Right lung (tissue), 5 donors: Measurements from ENCODE around the gene ATG16L1. TPM values are rescaled to one million over a fixed set of nuclear protein-coding genes. Genes with fewer than 3 reads are reported as not detected.

Experiments used
- DNase-seq, 2 donors: peaks; one replicate each; pipeline ENCODE4 v3.0.0-alpha.2; 2013
- polyA plus RNA-seq, 5 donors: library from polyadenylated mRNA; unstranded; fragments of 120-200 nt; gene quantifications; one replicate each; pipeline versions ENCODE4 v1.2.1 to v1.2.3, GENCODE V29; 2013; ENCODE audit warnings: inconsistent platforms in 1 of 5, low replicate concordance in 1 of 5; ENCODE audit not compliant: insufficient read length in 5 of 5, insufficient read depth in 1 of 5

The ATG16L1 gene
- polyA plus RNA-seq, 5 donors = 19.1 to 26.5 (median 21.5) TPM

DNA sequence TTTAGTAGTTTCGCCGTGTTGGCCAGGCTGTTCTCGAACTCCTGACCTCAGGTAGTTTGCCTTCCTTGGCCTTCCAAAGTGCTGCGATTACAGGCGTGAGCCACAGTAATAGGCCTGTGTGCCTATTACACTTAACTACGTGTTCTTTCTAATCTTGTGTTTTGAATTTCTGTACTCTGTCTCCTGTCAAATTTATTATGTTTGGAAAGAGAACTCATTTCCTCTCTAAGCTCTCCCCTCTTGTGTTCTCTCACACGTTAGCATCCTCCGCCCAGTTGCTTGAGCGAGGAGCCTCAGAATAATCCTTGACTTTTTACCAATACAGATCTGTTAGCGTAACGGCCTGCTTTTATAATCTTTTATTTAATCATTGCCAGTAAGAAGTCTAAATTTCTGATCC is 3.7 kb downstream of the ATG16L1 start:
- no peak for DNase-seq

GRCh38 chr2:233256048-233256447 is 4.6 kb downstream of the ATG16L1 start:
- no peak for DNase-seq

- DNase-seq = no peak
Observed at GRCh38 chr2:233258211-233258610, 6.7 kb downstream of the ATG16L1 start.

DNA sequence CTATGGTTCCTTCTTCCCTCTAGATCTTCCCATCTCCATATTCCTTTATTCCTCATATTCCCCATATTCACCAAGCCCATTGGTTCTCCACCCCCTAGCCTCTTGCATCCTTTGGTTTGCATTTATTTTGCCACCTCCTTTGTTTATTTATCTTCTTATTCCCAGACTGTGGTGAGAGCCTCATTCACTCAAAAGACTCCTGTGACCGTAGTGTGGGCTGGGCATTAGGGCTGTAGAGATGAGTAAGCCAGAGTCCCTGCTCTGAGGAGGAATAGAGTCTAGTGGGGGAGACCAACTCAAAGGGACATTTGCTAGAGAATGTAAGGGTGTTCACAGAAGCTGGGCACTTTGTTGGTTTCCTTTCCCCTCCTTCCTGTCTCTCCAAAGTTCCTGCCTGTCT is 8.3 kb downstream of the ATG16L1 start:
- no peak for DNase-seq

DNA sequence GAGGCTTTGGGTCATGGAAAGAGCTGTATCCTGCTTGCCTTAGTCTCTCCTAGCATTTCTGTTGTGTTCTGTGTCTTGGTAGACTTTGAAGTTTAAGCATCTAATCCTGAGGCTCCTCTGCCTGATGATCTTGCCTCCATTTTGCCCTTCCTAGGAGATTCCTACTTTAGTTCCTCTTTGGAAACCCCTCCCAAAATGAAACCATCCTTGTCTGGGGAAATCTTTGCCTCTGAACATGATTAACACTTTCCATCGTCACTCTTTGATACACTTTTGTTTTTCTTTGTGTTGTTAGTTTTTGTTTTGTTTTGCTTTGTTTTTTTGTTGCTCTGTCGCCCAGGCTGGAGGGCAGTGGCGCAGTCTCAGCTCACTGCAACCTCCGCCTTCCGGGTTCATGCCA is 9.2 kb downstream of the ATG16L1 start:
- DNase-seq = no peak

DNA sequence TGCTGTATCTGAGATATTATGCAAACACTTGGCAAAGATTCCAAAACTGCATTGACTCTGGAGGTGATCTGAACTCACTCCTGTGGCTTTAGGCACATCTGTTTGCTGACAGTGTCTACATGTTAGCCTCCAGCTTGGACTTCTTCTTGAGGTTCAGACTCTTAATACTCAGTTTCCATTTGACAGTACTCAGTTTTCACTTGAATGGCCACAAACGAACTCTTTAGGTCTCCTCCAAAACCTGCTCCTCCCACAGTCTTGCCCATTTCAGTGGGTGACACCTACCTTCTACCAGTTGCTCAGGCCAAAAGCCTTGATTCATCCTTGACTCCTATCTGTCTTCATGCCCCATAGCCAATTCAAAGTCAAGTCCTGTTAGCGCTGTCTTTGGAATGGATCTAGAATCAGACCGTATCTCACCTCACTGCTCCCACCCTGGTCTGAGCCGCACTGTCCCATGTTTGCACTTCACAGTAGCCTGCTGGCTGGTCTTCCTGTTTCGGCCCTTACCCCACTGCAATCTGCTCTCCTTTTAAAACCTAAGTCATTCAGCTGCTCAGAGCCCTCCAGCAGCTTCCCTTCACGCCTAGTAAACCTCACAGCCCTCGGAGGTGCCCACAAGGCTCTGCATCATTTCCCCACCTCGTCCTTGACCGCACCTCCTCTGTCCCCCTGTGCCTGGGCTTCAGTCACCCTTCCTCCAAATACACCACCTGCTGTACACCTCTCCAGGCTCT is 10.5 kb downstream of the ATG16L1 start:
- no peak for DNase-seq

DNA sequence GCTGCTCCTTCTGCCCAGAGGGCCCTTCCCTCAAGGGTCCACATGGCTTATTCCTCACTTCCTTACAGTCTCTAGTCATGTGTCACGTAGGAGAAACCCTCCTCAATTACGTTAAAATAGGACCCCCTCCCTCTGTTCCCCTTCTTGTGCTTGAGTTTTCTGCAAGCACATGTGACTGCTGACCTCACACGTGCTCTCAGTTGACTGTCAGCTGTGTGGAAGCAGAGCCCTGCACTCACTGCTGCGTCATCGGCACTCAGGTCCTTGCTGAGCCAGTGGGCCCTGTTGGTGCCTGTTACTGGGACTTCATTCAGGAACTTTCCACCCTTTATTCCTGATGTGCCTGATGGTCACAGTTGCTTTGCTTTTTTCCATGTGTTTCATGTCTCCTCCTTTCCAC is 11.1 kb downstream of the ATG16L1 start:
- no peak for DNase-seq

DNA sequence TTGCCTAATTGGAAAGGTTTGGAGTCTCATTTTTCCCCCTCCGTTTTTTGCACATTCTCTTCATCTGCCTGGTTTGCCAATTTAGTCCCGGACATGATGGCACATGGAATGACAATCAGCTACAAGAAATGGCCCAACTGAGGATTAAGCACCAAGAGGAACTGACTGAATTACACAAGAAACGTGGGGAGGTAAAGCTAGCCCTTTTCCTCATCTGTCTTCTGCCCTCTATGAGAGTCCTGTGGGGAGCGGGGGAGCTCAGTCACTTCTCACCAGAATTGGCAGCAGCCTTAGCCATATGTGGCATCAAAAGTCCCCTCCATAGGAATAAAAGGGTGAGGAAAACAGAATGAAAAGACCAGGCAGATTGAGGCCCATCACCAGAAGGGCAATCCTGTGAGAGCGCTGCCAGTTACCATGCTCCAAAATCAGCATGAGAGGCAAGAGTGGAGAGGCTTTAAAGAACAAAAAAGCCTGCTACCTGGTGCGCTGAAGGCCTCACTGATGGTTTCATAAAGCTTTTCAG is 11.6 kb downstream of the ATG16L1 start:
- DNase-seq = no peak

DNA sequence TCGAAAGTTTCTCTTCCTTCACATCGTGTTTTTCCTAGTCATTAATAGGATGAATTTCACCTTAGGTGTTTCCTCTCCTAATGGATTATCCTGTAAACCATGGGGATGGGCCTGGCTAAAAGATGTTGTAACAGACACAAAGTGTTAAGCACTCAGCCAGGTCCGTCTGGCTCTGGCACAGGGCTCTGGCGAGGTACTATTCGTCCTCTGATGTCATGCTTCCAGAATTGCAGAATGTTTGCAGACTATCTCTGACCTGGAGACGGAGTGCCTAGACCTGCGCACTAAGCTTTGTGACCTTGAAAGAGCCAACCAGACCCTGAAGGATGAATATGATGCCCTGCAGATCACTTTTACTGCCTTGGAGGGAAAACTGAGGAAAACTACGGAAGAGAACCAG is 13.2 kb downstream of the ATG16L1 start:
- no peak for DNase-seq

- DNase-seq = no peak
Observed at GRCh38 chr2:233265899-233266431, 14.5 kb downstream of the ATG16L1 start.

- no peak for DNase-seq
Observed at GRCh38 chr2:233266481-233266880, 15.0 kb downstream of the ATG16L1 start.

GRCh38 chr2:233267516-233268245 is 16.2 kb downstream of the ATG16L1 start:
- DNase-seq = no peak

GRCh38 chr2:233270366-233270765 is 18.9 kb downstream of the ATG16L1 start:
- DNase-seq = no peak

- no peak for DNase-seq
Observed at GRCh38 chr2:233270951-233271350, 19.5 kb downstream of the ATG16L1 start.

GRCh38 chr2:233271693-233272092 is 20.2 kb downstream of the ATG16L1 start:
- no peak for DNase-seq

- DNase-seq = no peak
Observed at GRCh38 chr2:233273120-233273519, 21.6 kb downstream of the ATG16L1 start.

GRCh38 chr2:233275223-233275622 is 23.8 kb downstream of the ATG16L1 start:
- no peak for DNase-seq

DNA sequence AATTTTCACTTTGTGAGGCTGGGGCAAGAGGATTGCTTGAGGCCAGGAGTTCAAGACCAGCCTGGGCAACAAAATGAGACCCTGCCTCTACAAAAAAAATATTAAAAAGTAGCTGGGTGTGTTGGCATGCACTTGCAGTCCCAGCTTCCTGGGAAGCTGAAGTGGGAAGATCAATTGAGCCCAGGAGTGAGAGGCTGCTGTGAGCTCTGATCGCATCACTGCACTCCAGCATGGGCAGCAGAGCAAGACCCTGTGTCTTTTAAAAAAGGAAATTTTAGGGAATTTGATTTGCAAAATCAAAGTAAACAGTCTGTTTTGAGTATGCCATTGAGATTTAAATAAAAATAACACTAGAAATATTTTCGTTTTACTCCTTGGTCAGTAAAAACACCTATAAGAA is 27.4 kb downstream of the ATG16L1 start:
- DNase-seq = no peak

DNA sequence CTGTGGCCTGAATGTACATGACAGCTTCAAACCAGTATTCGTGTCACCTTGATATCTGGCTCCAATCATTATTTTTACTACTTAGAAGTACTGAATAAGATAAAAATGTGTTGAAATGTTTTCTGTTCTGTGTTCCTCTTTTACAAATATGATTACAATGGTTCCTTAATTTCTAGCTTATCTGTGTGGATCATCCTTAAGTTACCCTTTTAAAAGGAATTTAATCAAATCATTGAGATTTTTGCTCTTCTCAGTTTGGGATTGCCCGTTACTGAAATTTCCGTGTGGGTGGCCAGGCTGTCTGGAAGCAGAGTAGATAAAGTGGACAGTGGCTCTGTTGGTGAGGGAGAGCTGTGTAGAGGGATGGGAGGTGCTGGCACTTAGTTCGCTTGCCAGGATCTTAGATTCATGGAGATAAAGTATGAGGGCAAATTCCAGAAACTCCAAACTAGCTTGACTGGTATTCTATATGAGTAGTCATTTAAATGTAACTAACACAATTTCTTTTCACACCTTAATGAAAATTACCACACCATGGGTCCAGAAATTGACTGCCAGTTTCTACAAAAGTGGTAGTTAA is 28.7 kb downstream of the ATG16L1 start:
- no peak for DNase-seq

GRCh38 chr2:233281553-233281952 is 30.1 kb downstream of the ATG16L1 start:
- no peak for DNase-seq

DNA sequence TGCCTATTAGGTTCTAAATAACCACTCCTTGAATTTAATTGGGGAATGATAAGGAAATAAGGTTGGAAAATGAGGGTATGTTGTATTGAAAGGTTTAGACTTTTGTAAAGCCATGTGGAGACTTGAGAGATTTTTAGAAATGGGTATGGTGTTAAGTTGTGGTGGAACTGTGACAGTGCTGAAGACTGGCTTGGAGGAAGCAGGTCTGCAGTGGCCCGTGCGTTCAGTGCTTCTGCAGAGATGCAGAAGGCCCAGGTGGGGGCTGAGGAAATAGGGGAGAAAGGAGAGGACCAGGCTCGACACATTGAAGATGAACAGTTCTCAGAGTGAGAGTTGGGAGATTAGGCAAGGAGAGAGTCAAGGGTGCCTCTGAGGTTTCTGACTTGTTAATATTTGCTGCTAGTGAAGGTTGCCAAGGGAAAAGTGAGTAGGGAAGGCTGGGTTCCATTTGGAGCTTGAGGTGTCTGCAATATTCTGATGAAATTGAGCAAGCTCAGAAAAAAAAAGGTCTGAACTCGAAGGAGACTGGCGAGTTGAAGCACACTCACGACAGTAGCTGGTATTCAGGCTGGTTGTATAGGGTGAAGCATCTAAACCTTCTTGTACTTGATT is 30.6 kb downstream of the ATG16L1 start:
- DNase-seq = no peak

DNA sequence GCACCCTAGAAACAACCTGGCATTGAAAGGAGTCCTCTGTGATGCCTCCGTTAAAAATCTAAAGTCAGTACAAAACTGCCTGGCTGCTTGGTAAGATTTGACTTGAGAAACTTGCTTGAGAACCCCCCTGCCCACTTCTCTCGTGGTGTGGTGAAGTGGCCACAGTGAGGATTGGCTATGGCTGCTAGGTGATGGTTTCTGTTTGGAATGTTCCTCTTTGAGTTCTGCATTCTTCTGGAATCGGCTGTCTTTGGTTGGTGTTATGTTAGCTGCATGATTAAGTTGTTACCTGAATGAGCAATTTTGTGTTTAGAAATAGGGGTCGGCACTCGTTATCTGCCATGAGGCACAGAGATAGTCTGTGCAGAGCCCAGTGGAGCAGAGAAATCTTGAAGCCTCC is 34.4 kb downstream of the ATG16L1 start:
- no peak for DNase-seq
